HL-60 (cell line): Measurements from ENCODE around the gene SLC35G6.

Experiments
- DNase-seq, 2 experiments: peaks; one replicate each; pipeline ENCODE4 v3.0.0-alpha.2; 2010 to 2020; ENCODE audit warnings: low read depth in 1 of 2, low spot score in 1 of 2
- H3K27ac ChIP-seq: fragments of 250-450 bp; sonication (Bioruptor Pico); replicated peaks from 2 replicates; pipeline ENCODE4 v1.5.1; 2020; ENCODE audit warnings: mild to moderate bottlenecking, moderate library complexity
- H3K27me3 ChIP-seq: fragments of 250-450 bp; sonication (Bioruptor Pico); 2 replicates; pipeline ENCODE4 v1.5.1; 2021; ENCODE audit warnings: mild to moderate bottlenecking, moderate library complexity; ENCODE audit not compliant: insufficient read depth, poor library complexity, severe bottlenecking
- H3K4me3 ChIP-seq: replicated peaks from 2 replicates; pipeline ENCODE4 v1.5.1; 2011; ENCODE audit warnings: mild to moderate bottlenecking, control low read depth, low read length; ENCODE audit not compliant: insufficient read depth
- CTCF ChIP-seq: IDR thresholded peaks from one replicate; pipeline ENCODE4 v1.5.1; 2011; ENCODE audit warnings: low read length, control low read depth, inconsistent platforms; ENCODE audit not compliant: insufficient read depth
- GABPA ChIP-seq: IDR thresholded peaks from 2 replicates; pipeline ENCODE4 v1.6.1; 2012; ENCODE audit warnings: low read depth
- POLR2AphosphoS5 ChIP-seq: IDR thresholded peaks from 2 replicates; pipeline ENCODE4 v1.6.1; 2012; ENCODE audit warnings: low read depth
- REST ChIP-seq: IDR thresholded peaks from 2 replicates; pipeline ENCODE4 v1.6.1; 2012; ENCODE audit warnings: low read depth; ENCODE audit not compliant: insufficient replicate concordance
- SPI1 ChIP-seq: IDR thresholded peaks from 2 replicates; pipeline ENCODE4 v1.6.1; 2012; ENCODE audit warnings: low read depth, mild to moderate bottlenecking, borderline replicate concordance

Gene SLC35G6

GRCh38 chr17:7515911-7516610 lies 34.8 kb downstream of the SLC35G6 start:
- TF ChIP-seq SPI1 (no peak), CTCF (no peak), POLR2AphosphoS5 (no peak), REST (no peak), GABPA (no peak)
- Histone ChIP-seq H3K27me3 (no peaks in the 10 kb centered on the region), H3K4me3 (no peak overlapping the region), H3K27ac (no peak overlapping the region)
- peak in 1 of 2 experiments; percentile 34 for DNase-seq

GRCh38 chr17:7523033-7523432 lies 41.8 kb downstream of the SLC35G6 start:
- H3K27me3 ChIP-seq = no peaks in the 10 kb centered on the region
- H3K27ac ChIP-seq = no peak overlapping the region
- DNase-seq = peak in 1 of 2 experiments; percentile 14
- TF ChIP-seq SPI1 = no peak
- no peak for TF ChIP-seq REST
- no peak for TF ChIP-seq POLR2AphosphoS5
- H3K4me3 ChIP-seq = no peak overlapping the region

GRCh38 chr17:7528842-7529241 lies 47.6 kb downstream of the SLC35G6 start:
- Histone ChIP-seq H3K27me3 (no peaks in the 10 kb centered on the region), H3K4me3 (no peak overlapping the region), H3K27ac (no peak overlapping the region)
- no peak for DNase-seq
- TF ChIP-seq GABPA (no peak), POLR2AphosphoS5 (no peak), CTCF (no peak), REST (no peak), SPI1 (no peak)
